Right lobe of liver (tissue), 6 donors: ENCODE results near the gene LRP1. TPM values are rescaled to one million over a fixed set of nuclear protein-coding genes. Genes with fewer than 3 reads are reported as not detected.

Experiments used
- ATAC-seq, 4 donors: fragments of 200-7000 bp; cut with Tn5 transposase; one replicate each; pipeline ENCODE4 v1.9.1; 2020; ENCODE audit warnings: mild to moderate bottlenecking in 4 of 4, moderate library complexity in 4 of 4
- DNase-seq, 3 donors: peaks; one replicate each; pipeline ENCODE4 v3.0.0-alpha.2; 2020
- H3K27ac ChIP-seq, 3 donors: fragments of 200-600 bp; one replicate each; pipeline ENCODE4 v1.8.0; 2022
- H3K27me3 ChIP-seq, 2 donors: fragments of 200-600 bp; one replicate each; pipeline ENCODE4 v1.8.0; 2022
- H3K36me3 ChIP-seq, 4 donors: fragments of 200-600 bp; sonication (generic) in 1 of 4; one replicate each; pipeline versions ENCODE4 v1.5.1 to v1.8.0; 2017 to 2022; ENCODE audit warnings: control low read depth in 1 of 4
- H3K4me1 ChIP-seq, 4 donors: fragments of 200-600 bp; sonication (generic) in 1 of 4; one replicate each; pipeline versions ENCODE4 v1.5.1 to v1.8.0; 2017 to 2022; ENCODE audit warnings: control low read depth in 1 of 4
- H3K4me3 ChIP-seq, 3 donors: fragments of 200-600 bp; one replicate each; pipeline ENCODE4 v1.8.0; 2022
- H3K9me3 ChIP-seq, 4 donors: fragments of 200-600 bp; sonication (generic) in 1 of 4; one replicate each; pipeline versions ENCODE4 v1.5.1 to v1.8.0; 2017 to 2022; ENCODE audit warnings: control low read depth in 1 of 4
- POLR2A ChIP-seq: fragments of 450-650 bp; IDR thresholded peaks from one replicate; pipeline ENCODE4 v1.6.1; 2017; ENCODE audit warnings: antibody characterized with exemption, mild to moderate bottlenecking
- WGBS: methylation state at CpG from one replicate; pipeline ENCODE4 v1.1.6; 2018; ENCODE audit warnings: low coverage, low lambda C conversion rate; ENCODE audit not compliant: insufficient coverage; ENCODE audit errors: missing lambda C conversion rate; 5-methylcytosine and 5-hydroxymethylcytosine counted together
- intact Hi-C, 2 donors: fragments of 100-400 bp; cut with DNase I; formaldehyde crosslinking; loops; one replicate each; pipeline versions ENCODE4 v1.11.2 to v1.14.1; 2022
- microRNA counts: library from miRNA; unstranded; fragments of <30 nt; microRNA quantifications from one replicate; lab custom pipeline; 2016
- microRNA-seq, 2 donors: library from miRNA; unstranded; fragments of <30 nt; microRNA quantifications; one replicate each; pipeline ENCODE4, GENCODE V29; 2019 to 2020
- small RNA-seq, 2 experiments: library from RNA; depleted of rRNA; stranded (forward); fragments of <200 nt; gene quantifications; one replicate each; pipeline ENCODE3, GENCODE V24; 2016
- total RNA-seq, 6 experiments: library from RNA; depleted of rRNA in 2 of 6; stranded (reverse); fragments of >200 nt in 2 of 6; fragmentation: NEBNext Ultra II Directional in 3 of 6; extraction: Animal tissue kit (Norgen Biotek cat#: 25700) in 3 of 6; gene quantifications; one replicate each; pipeline versions ENCODE4 v1.1.0 to v1.2.4, GENCODE V29; 2016 to 2023
- TF ChIP-seq, protein P1 (sequence below), 4 donors: fragments of 200-600 bp in 3 of 4; fragments of 450-650 bp in 1 of 4; IDR thresholded peaks; one replicate each; pipeline versions ENCODE4 v1.5.1 to v1.8.0; 2016 to 2022; ENCODE audit warnings: antibody characterized with exemption in 4 of 4, mild to moderate bottlenecking in 2 of 4
- donor health status: DM: no; HTN: yes; CAD: no.
- donor health status: DM: no; HTN: no; CAD: no.
- donor health status: DM: no; HTN: no; CAD: no.
- donor health status: DM: no; HTN: yes; CAD: no.
- donor health status: DM: no; HTN: yes; CAD: no.

Gene LRP1
- total RNA-seq, 6 experiments from 2014 or later: 268 to 387 (median 301) TPM

DNA sequence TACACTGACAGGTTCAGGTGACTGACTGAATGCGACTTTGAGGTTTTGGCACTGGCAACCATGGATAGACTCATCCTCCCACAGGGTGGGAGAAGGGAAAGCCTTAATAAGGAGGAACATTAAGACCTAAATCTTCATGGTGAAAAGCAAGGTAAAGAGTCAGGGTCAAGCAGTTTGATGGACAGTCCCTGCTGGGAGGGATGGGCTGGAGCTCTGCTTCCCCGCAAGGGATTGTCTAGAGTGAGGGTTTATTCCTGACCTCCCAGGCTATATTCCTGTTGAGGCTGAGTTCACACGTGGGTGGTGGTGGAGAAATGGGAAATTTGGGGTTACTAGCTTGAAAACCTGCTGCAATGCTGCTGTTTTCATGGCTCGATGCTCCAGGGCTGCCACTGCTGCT lies 132.1 kb downstream of the LRP1 start:
- DNase-seq (no peak), ATAC-seq (no peak)
- H3K36me3 ChIP-seq: peaks cover 5 to 26% (median 16%) of the 10 kb centered on the region in 4 donors
- 48% methylated on average over 4 of the region's 4 CpGs for WGBS
- no peak for TF ChIP-seq POLR2A
- TF ChIP-seq, protein P1, sequence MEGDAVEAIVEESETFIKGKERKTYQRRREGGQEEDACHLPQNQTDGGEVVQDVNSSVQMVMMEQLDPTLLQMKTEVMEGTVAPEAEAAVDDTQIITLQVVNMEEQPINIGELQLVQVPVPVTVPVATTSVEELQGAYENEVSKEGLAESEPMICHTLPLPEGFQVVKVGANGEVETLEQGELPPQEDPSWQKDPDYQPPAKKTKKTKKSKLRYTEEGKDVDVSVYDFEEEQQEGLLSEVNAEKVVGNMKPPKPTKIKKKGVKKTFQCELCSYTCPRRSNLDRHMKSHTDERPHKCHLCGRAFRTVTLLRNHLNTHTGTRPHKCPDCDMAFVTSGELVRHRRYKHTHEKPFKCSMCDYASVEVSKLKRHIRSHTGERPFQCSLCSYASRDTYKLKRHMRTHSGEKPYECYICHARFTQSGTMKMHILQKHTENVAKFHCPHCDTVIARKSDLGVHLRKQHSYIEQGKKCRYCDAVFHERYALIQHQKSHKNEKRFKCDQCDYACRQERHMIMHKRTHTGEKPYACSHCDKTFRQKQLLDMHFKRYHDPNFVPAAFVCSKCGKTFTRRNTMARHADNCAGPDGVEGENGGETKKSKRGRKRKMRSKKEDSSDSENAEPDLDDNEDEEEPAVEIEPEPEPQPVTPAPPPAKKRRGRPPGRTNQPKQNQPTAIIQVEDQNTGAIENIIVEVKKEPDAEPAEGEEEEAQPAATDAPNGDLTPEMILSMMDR (IDR thresholded peaks at IDR 0.05): no peak
- intact Hi-C loops: no loop called here
- H3K27ac ChIP-seq: peak overlapping the region; percentile 82 to 88 (median 87)
- H3K4me3 ChIP-seq: peak overlapping the region in 1 of 3 donors; percentile 2
- H3K4me1 ChIP-seq: peaks cover 0 to 65% (median 36%) of the 10 kb centered on the region in 4 donors
- no peaks in the 10 kb centered on the region for H3K9me3 ChIP-seq
- no peaks in the 10 kb centered on the region for H3K27me3 ChIP-seq

DNA sequence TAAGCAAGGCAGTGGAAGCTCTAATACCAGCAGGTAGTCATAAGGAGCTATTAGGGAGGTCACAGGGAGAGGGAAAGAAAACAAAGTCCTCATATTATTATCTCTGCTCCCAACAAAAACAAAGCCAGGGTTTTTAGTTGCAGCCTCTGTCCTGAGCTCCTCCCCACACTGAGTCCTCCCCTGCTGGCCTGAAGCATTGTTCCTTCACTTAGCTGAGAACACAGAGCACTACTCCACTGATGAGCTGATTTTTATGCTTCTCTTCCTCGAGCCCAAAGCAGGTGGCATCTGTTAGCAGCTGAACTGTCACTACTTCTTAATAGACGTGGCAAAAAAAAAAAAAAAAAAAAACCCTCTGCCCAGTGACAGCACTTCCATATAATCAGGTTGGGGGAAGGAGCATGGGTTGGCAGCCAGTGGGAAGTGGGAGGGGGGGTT lies 133.2 kb downstream of the LRP1 start:
- H3K36me3 ChIP-seq: peaks cover 4 to 25% (median 14%) of the 10 kb centered on the region in 4 donors
- intact Hi-C loops: no loop called here
- ATAC-seq (peak in 3 of 4 donors; percentile 4 to 34 (median 5)), DNase-seq (no peak)
- no peaks in the 10 kb centered on the region for H3K27me3 ChIP-seq
- peaks cover 0 to 65% (median 36%) of the 10 kb centered on the region in 4 donors for H3K4me1 ChIP-seq
- TF ChIP-seq, protein P1 (IDR thresholded peaks at IDR 0.05): no peak
- H3K4me3 ChIP-seq: no peak overlapping the region
- no peaks in the 10 kb centered on the region for H3K9me3 ChIP-seq
- peak overlapping the region; percentile 82 to 88 (median 87) for H3K27ac ChIP-seq
- 30% methylated on average over 2 of the region's 2 CpGs for WGBS

DNA sequence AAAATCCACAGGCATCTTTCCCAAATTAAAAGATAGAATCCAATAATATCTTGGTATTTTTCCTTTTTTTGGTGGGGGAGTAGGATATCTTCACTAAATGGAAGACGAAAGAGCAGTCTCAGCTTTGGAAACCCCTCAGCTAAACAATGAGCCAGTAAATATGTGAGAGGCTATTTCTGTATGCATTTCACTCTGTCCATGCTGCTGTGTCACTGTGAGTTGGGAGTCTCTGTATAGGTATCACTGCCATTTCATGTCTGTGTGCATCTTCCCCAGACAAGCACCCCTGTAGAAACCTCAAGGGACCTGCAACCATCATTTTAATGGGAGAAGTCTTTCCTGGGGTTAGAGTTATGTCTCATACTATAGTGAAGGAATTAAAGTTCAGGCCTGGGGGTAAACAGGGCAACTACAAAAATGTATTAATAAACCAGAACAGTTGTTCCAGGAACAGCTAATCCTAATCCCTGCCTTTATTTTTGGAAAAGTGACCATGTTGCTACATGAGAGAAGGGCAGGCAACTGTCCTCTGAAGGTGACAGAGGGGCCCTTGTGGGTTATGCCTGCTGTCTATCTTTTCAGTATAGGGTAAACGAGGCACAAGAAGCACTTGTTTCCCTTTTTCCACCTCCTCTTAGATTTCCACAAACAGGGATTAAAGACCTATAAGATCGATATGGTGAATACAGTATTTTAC lies 134.0 kb downstream of the LRP1 start:
- Histone ChIP-seq H3K9me3 (no peaks in the 10 kb centered on the region), H3K36me3 (peaks cover 2 to 26% (median 11%) of the 10 kb centered on the region in 4 donors), H3K4me1 (peaks cover 0 to 65% (median 36%) of the 10 kb centered on the region in 4 donors), H3K27me3 (no peaks in the 10 kb centered on the region), H3K4me3 (no peak overlapping the region), H3K27ac (peak overlapping the region; percentile 0 to 88 (median 82))
- no peak for ATAC-seq
- intact Hi-C loops: no loop called here
- no peak for DNase-seq
- WGBS: 81% methylated on average over 3 of the region's 3 CpGs
- TF ChIP-seq POLR2A: no peak
- TF ChIP-seq, protein P1 (IDR thresholded peaks at IDR 0.05): no peak

MicroRNA genes within 50 kb of the gene (microRNA counts, 767-probe panel; counts per million panel counts)
- microRNA hsa-miR-1228-3p (lab: Ali Mortazavi, UCI): 237 counts per million

Small RNA genes within 50 kb of the gene (microRNA-seq; reads per million reads assigned to microRNA genes)
- gene MIR1228: 9.0 to 9.5 reads per million in 2 donors

Small RNA genes within 50 kb of the gene (small RNA-seq; reads per million reads assigned to genes)
- gene MIR1228: 0.48 to 1.3 reads per million in 2 experiments

Other genes with a start within 250 kb of the LRP1 start
- not detected for gene SDR9C7, start 194.1 kb upstream of the LRP1 start, total RNA-seq
- 100 to 1,000 TPM in 4 of 6 experiments, 10 to 100 TPM in 2; 84.6 to 481 (median 147) TPM for gene RDH16, start 170.9 kb upstream of the LRP1 start, total RNA-seq
- 1 to 10 TPM; 1.8 to 3.7 (median 3.3) TPM for gene ZBTB39, start 121.9 kb upstream of the LRP1 start, total RNA-seq
- gene TAC3, start 112.0 kb upstream of the LRP1 start, total RNA-seq: not detected
- 1 to 10 TPM in 1 of 6 experiments, under 1 TPM in 4, not detected in 1; 0.27 to 1.9 (median 0.68) TPM for gene MYO1A, start 78.4 kb upstream of the LRP1 start, total RNA-seq
- gene NEMP1, start 49.7 kb upstream of the LRP1 start, total RNA-seq: 1 to 10 TPM; 3.8 to 6.2 (median 4.8) TPM
- gene NAB2, start 39.4 kb upstream of the LRP1 start, total RNA-seq: 10 to 100 TPM in 2 of 6 experiments, 1 to 10 TPM in 4; 6.1 to 13.1 (median 8.9) TPM
- gene STAT6, start 17.1 kb upstream of the LRP1 start, total RNA-seq: 100 to 1,000 TPM in 3 of 6 experiments, 10 to 100 TPM in 3; 61.8 to 108 (median 94.7) TPM
- gene LRP1-AS, start 19.1 kb downstream of the LRP1 start, total RNA-seq: not detected
- 1 to 10 TPM in 2 of 6 experiments, under 1 TPM in 1, not detected in 3; 0.87 to 1.5 (median 1.2) TPM for gene NXPH4, start 88.3 kb downstream of the LRP1 start, total RNA-seq
- 100 to 1,000 TPM; 157 to 228 (median 194) TPM for gene SHMT2, start 101.2 kb downstream of the LRP1 start, total RNA-seq
- 1 to 10 TPM in 5 of 6 experiments, under 1 TPM in 1; 0.98 to 4.5 (median 1.8) TPM for gene STAC3, start 122.7 kb downstream of the LRP1 start, total RNA-seq